Right forelimb (tissue), 1 donor: ENCODE measurements around the gene SUN5.

Experiments
- DNase-seq: peaks from one replicate; pipeline ENCODE4 v3.0.0-alpha.2; 2018

SUN5 gene

GRCh38 chr20:33013701-33014326 is 9.6 kb upstream of the SUN5 start:
- DNase-seq = no peak

GRCh38 chr20:33012327-33013189 is 8.3 kb upstream of the SUN5 start:
- DNase-seq = no peak

- DNase-seq = no peak
Observed at GRCh38 chr20:33010674-33011449, 6.6 kb upstream of the SUN5 start.

- DNase-seq = no peak
Observed at GRCh38 chr20:33010133-33010504, 5.9 kb upstream of the SUN5 start.

- DNase-seq = no peak
Observed at GRCh38 chr20:33009214-33010132, 5.2 kb upstream of the SUN5 start.

GRCh38 chr20:33008336-33009213 is 4.3 kb upstream of the SUN5 start:
- no peak for DNase-seq

- DNase-seq = no peak
Observed at GRCh38 chr20:33007376-33008335, 3.4 kb upstream of the SUN5 start, which contains the start of gene BPIFB2. Gene BPIFB2, plus strand, starts transcription at chr20:33007704. Its CDS starts 871 bp downstream, at chr20:33008575.

GRCh38 chr20:33006776-33007375 is 2.6 kb upstream of the SUN5 start:
- no peak for DNase-seq

- no peak for DNase-seq
Observed at GRCh38 chr20:33005908-33006775, 1.9 kb upstream of the SUN5 start.

- no peak for DNase-seq
Observed at GRCh38 chr20:33005132-33005566, 916 bp upstream of the SUN5 start.

GRCh38 chr20:33002087-33002808 is 2.0 kb downstream of the SUN5 start:
- no peak for DNase-seq

- no peak for DNase-seq
Observed at GRCh38 chr20:33000802-33001466, 3.3 kb downstream of the SUN5 start.

GRCh38 chr20:32999603-33000250 is 4.5 kb downstream of the SUN5 start:
- no peak for DNase-seq

GRCh38 chr20:32997431-32997830 is 6.8 kb downstream of the SUN5 start:
- DNase-seq = no peak

- no peak for DNase-seq
Observed at GRCh38 chr20:32995802-32996201, 8.4 kb downstream of the SUN5 start.

GRCh38 chr20:32993496-32994050 is 10.7 kb downstream of the SUN5 start:
- DNase-seq = no peak
